ENCODE data around the gene PRR23C.

- TF ChIP-seq CTCF (IDR thresholded peaks at IDR 0.05; ENCODE audit: poor library complexity): no peak
- TF ChIP-seq EZH2 (IDR thresholded peaks at IDR 0.05; ENCODE audit: borderline replicate concordance): no peak
- TF ChIP-seq EZH2phosphoT487 (IDR thresholded peaks at IDR 0.05; ENCODE audit: low read depth, severe bottlenecking, unreplicated experiment): no peak
Observed at GRCh38 chr3:139062918-139063317, 18.2 kb upstream of the PRR23C start.

Data from hepatocyte (in vitro differentiated cells).